Liver (tissue), 9 donors: Measurements from ENCODE around the gene IGHMBP2. TPM values are rescaled to one million over a fixed set of nuclear protein-coding genes. Genes with fewer than 3 reads are reported as not detected.

Experiments
- DNase-seq: peaks from one replicate; pipeline ENCODE4 v3.0.0-alpha.2; 2017; ENCODE audit warnings: low spot score
- H3K27ac ChIP-seq, 2 donors: one replicate each; pipeline ENCODE4 v1.7.0; 2013; ENCODE audit warnings: inconsistent platforms in 2 of 2, low read length in 2 of 2, control low read depth in 1 of 2, low read depth in 1 of 2, mild to moderate bottlenecking in 1 of 2
- H3K27me3 ChIP-seq, 4 donors: one replicate each; pipeline versions ENCODE4 v1.6.1 to v1.7.0; 2013; ENCODE audit warnings: low read length in 3 of 4, inconsistent platforms in 1 of 4, mild to moderate bottlenecking in 1 of 4, moderate library complexity in 1 of 4; ENCODE audit not compliant: control insufficient read depth in 4 of 4, insufficient read depth in 4 of 4
- H3K36me3 ChIP-seq, 4 donors: one replicate each; pipeline versions ENCODE4 v1.6.1 to v1.7.0; 2013; ENCODE audit warnings: low read length in 3 of 4, mild to moderate bottlenecking in 3 of 4, low read depth in 1 of 4, moderate library complexity in 1 of 4; ENCODE audit not compliant: control insufficient read depth in 4 of 4, insufficient read depth in 3 of 4
- H3K4me1 ChIP-seq, 4 donors: one replicate each; pipeline versions ENCODE4 v1.6.1 to v1.7.0; 2013; ENCODE audit warnings: low read length in 3 of 4, mild to moderate bottlenecking in 3 of 4, moderate library complexity in 1 of 4; ENCODE audit not compliant: control insufficient read depth in 4 of 4, insufficient read depth in 4 of 4
- H3K4me3 ChIP-seq, 3 donors: one replicate each; pipeline versions ENCODE4 v1.6.1 to v1.7.0; 2013; ENCODE audit warnings: low read length in 3 of 3, control low read depth in 1 of 3, low read depth in 1 of 3, mild to moderate bottlenecking in 1 of 3
- H3K9ac ChIP-seq, 2 donors: one replicate each; pipeline ENCODE4 v1.7.0; 2013; ENCODE audit warnings: low read length in 2 of 2, mild to moderate bottlenecking in 2 of 2, moderate library complexity in 2 of 2, control low read depth in 1 of 2, low read depth in 1 of 2
- H3K9me3 ChIP-seq, 4 donors: one replicate each; pipeline versions ENCODE4 v1.6.1 to v1.7.0; 2013; ENCODE audit warnings: low read length in 3 of 4; ENCODE audit not compliant: control insufficient read depth in 4 of 4
- FOXA1 ChIP-seq: IDR thresholded peaks from 2 replicates; pipeline ENCODE4 v1.6.1; 2016; ENCODE audit warnings: antibody characterized with exemption
- NR2F2 ChIP-seq: IDR thresholded peaks from 2 replicates; pipeline ENCODE4 v1.6.1; 2016; ENCODE audit warnings: antibody characterized with exemption
- RAD21 ChIP-seq, 2 donors: IDR thresholded peaks; 2 replicates each; pipeline ENCODE4 v1.6.1; 2016; ENCODE audit warnings: antibody characterized with exemption in 2 of 2, mild to moderate bottlenecking in 2 of 2
- TAF1 ChIP-seq: conservative IDR thresholded peaks from 2 replicates; pipeline ENCODE4 v1.6.1; 2016; ENCODE audit warnings: antibody characterized with exemption, mild to moderate bottlenecking
- YY1 ChIP-seq: IDR thresholded peaks from 2 replicates; pipeline ENCODE4 v1.6.1; 2016; ENCODE audit warnings: antibody characterized with exemption, mild to moderate bottlenecking
- WGBS: extraction: QIAGEN DNeasy Blood & Tissue Kit; methylation state at CpG from one replicate; pipeline ENCODE4 v1.1.7; 2013; 5-methylcytosine and 5-hydroxymethylcytosine counted together
- polyA plus RNA-seq, 2 donors: library from polyadenylated mRNA; stranded (reverse) in 1 of 2; unstranded in 1 of 2; fragments of 200-250 nt in 1 of 2; fragments of >200 nt in 1 of 2; fragmentation: Nextera tagmentation in 1 of 2; extraction: Ambion mirVana in 1 of 2; gene quantifications; one replicate each; pipeline versions ENCODE4 v1.2.1 to v1.2.3, GENCODE V29; 2013 to 2015
- total RNA-seq, 2 donors: library from RNA; depleted of rRNA; stranded (reverse); fragments of >200 nt; gene quantifications; one replicate each; pipeline ENCODE4 v1.2.3, GENCODE V29; 2014
- TF ChIP-seq, protein P1 (sequence below): IDR thresholded peaks from 2 replicates; pipeline ENCODE4 v1.6.1; 2016; ENCODE audit warnings: antibody characterized with exemption
- TF ChIP-seq, protein P2 (sequence below): IDR thresholded peaks from 2 replicates; pipeline ENCODE4 v1.6.1; 2016; ENCODE audit warnings: antibody characterized with exemption
- donor health status: healthy.
- donor health status: healthy.
- donor health status: healthy.
- donor health status: healthy.
- donor health status: healthy.

IGHMBP2 gene
- total and polyA plus RNA-seq, 4 donors, result 5.7 to 14.0 (median 7.0) TPM

DNA sequence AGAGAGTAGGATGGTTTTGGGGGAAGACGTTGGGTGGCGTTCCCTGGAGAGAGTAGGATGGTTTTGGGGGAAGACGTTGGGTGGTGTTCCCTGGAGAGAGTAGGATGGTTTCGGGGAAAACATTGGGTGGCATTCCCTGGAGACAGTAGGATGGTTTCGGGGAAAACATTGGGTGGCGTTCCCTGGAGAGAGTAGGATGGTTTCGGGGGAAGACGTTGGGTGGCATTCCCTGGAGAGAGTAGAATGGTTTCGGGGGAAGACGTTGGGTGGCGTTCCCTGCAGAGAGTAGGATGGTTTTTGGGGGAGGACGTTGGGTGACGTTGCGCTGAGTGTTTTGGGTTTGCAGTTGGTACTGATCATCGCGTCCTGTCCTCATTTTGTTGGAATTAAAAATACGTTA is 28.2 kb downstream of the IGHMBP2 start:
- Histone ChIP-seq H3K4me1 (no peaks in the 10 kb centered on the region), H3K27me3 (no peaks in the 10 kb centered on the region), H3K4me3 (no peak overlapping the region), H3K9me3 (no peaks in the 10 kb centered on the region), H3K9ac (no peak overlapping the region), H3K27ac (no peak overlapping the region), H3K36me3 (peaks cover 21 to 68% (median 30%) of the 10 kb centered on the region in 4 donors)
- 90% methylated on average over 17 of the region's 17 CpGs for WGBS
- no peak for DNase-seq
- no peak for TF ChIP-seq TAF1
- TF ChIP-seq, protein P1, sequence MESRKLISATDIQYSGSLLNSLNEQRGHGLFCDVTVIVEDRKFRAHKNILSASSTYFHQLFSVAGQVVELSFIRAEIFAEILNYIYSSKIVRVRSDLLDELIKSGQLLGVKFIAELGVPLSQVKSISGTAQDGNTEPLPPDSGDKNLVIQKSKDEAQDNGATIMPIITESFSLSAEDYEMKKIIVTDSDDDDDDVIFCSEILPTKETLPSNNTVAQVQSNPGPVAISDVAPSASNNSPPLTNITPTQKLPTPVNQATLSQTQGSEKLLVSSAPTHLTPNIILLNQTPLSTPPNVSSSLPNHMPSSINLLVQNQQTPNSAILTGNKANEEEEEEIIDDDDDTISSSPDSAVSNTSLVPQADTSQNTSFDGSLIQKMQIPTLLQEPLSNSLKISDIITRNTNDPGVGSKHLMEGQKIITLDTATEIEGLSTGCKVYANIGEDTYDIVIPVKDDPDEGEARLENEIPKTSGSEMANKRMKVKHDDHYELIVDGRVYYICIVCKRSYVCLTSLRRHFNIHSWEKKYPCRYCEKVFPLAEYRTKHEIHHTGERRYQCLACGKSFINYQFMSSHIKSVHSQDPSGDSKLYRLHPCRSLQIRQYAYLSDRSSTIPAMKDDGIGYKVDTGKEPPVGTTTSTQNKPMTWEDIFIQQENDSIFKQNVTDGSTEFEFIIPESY, result no peak
- TF ChIP-seq, protein P2, sequence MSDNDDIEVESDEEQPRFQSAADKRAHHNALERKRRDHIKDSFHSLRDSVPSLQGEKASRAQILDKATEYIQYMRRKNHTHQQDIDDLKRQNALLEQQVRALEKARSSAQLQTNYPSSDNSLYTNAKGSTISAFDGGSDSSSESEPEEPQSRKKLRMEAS, result no peak
- no peak for TF ChIP-seq NR2F2
- no peak for TF ChIP-seq RAD21 (IDR thresholded peaks at IDR 0.05)

- Histone ChIP-seq H3K9ac (no peak overlapping the region), H3K4me3 (no peak overlapping the region), H3K4me1 (no peaks in the 10 kb centered on the region), H3K9me3 (no peaks in the 10 kb centered on the region), H3K27me3 (no peaks in the 10 kb centered on the region), H3K36me3 (peaks cover 22 to 68% (median 34%) of the 10 kb centered on the region in 4 donors), H3K27ac (no peak overlapping the region)
- TF ChIP-seq, protein P1, result no peak
- TF ChIP-seq FOXA1, result no peak
- WGBS, result 95% methylated on average over 7 of the region's 7 CpGs
- no peak for DNase-seq
These were observed 28.7 kb downstream of the IGHMBP2 start for GRCh38 chr11:68932358-68932757.

DNA sequence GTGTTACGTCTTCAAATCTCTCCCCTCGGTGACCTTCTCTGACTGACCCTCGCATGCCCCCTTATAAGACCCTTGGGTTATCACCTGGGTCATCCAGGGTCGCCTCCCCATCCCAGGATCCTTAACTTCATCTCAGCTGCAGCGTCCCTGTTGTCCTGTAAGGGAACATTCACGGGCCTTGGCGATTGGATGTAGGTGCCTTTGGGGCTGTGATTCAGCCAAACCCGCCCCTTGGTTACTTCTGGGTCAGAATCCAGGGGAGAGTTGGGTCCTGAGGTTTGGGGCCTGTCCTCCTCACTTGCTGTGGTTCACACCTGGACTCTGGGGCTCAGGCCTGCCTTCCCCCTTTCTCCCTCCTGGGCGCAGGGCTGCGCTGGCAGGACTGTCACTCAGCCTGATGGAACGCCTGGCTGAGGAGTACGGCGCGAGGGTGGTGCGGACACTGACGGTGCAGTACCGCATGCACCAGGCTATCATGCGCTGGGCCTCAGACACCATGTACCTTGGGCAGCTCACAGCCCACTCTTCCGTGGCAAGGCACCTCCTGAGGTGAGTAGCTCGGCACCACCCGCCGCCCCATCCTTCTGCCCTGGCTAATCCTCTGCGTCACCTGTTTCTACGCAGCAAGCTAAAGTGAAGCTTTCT is 29.4 kb downstream of the IGHMBP2 start:
- Histone ChIP-seq H3K27me3 (no peaks in the 10 kb centered on the region), H3K36me3 (peaks cover 21 to 70% (median 37%) of the 10 kb centered on the region in 4 donors), H3K9ac (no peak overlapping the region), H3K4me3 (no peak overlapping the region), H3K27ac (no peak overlapping the region), H3K4me1 (no peaks in the 10 kb centered on the region), H3K9me3 (no peaks in the 10 kb centered on the region)
- 97% methylated on average over 24 of the region's 24 CpGs for WGBS
- no peak for TF ChIP-seq YY1
- DNase-seq, result no peak
